Gastrocnemius medialis (tissue), 4 donors: ENCODE results near the gene RRP8. TPM values are rescaled to one million over a fixed set of nuclear protein-coding genes. Genes with fewer than 3 reads are reported as not detected.

Source experiments
- ATAC-seq, 2 donors: fragments of 150-250 bp; one replicate each; pipeline ENCODE4 v1.9.1; 2016
- DNase-seq, 2 donors: peaks; one replicate each; pipeline ENCODE4 v3.0.0-alpha.2; 2019
- H3K27ac ChIP-seq, 4 donors: fragments of 200-600 bp; sonication (generic); 1 replicate in 1 of 4; 2 replicates in 3 of 4; pipeline ENCODE4 v1.5.1; 2016 to 2018; ENCODE audit warnings: mild to moderate bottlenecking in 2 of 4, moderate library complexity in 1 of 4
- H3K27me3 ChIP-seq, 3 donors: fragments of 200-600 bp; sonication (generic) in 2 of 3; 1 replicate in 1 of 3; 2 replicates in 2 of 3; pipeline versions ENCODE4 v1.5.1 to v1.6.0; 2016 to 2019; ENCODE audit warnings: mild to moderate bottlenecking in 1 of 3, moderate library complexity in 1 of 3
- H3K36me3 ChIP-seq, 2 donors: fragments of 200-600 bp; sonication (generic) in 1 of 2; one replicate each; pipeline ENCODE4 v1.5.1; 2017 to 2018
- H3K4me1 ChIP-seq, 2 donors: fragments of 200-600 bp; sonication (generic) in 1 of 2; one replicate each; pipeline ENCODE4 v1.5.1; 2016 to 2017; ENCODE audit warnings: mild to moderate bottlenecking in 2 of 2
- H3K4me3 ChIP-seq, 4 donors: fragments of 200-600 bp; sonication (generic) in 3 of 4; 1 replicate in 1 of 4; 2 replicates in 3 of 4; pipeline ENCODE4 v1.5.1; 2016 to 2019; ENCODE audit warnings: mild to moderate bottlenecking in 2 of 4
- H3K9me3 ChIP-seq, 3 donors: fragments of 200-600 bp; sonication (generic) in 2 of 3; 1 replicate in 1 of 3; 2 replicates in 2 of 3; pipeline ENCODE4 v1.5.1; 2016 to 2019
- POLR2A ChIP-seq, 2 donors: fragments of 450-650 bp; IDR thresholded peaks; one replicate each; pipeline ENCODE4 v1.6.1; 2017; ENCODE audit warnings: antibody characterized with exemption in 2 of 2, mild to moderate bottlenecking in 2 of 2, moderate library complexity in 2 of 2
- in situ Hi-C, 4 donors: fragments of 200-750 bp; cut with MboI; loops; one replicate each; pipeline versions ENCODE4 v1.15.0 to v1.8.0; 2017; ENCODE audit warnings: low sequenced_read_pairs in 4 of 4
- intact Hi-C: fragments of 100-400 bp; cut with DNase I; formaldehyde crosslinking; loops from one replicate; pipeline ENCODE4 v1.15.1; 2023; ENCODE audit warnings: low total_unique reads
- total RNA-seq, 4 donors: library from RNA; depleted of rRNA; stranded (reverse); fragments of >200 nt; gene quantifications; one replicate each; pipeline versions ENCODE4 v1.1.0 to v1.2.3, GENCODE V29; 2016
- TF ChIP-seq, protein P1 (sequence below), 5 experiments: fragments of 450-650 bp in 3 of 5; fragments of 200-600 bp in 2 of 5; sonication (generic) in 2 of 5; IDR thresholded peaks in 4 of 5; conservative IDR thresholded peaks in 1 of 5; 1 replicate in 4 of 5; 2 replicates in 1 of 5; pipeline ENCODE4 v1.5.1; 2016 to 2019; ENCODE audit warnings: antibody characterized with exemption in 5 of 5, mild to moderate bottlenecking in 3 of 5, moderate library complexity in 3 of 5

RRP8 gene
- total RNA-seq, 4 donors from 2014 or later: 10.9 to 25.7 (median 14.9) TPM

DNA sequence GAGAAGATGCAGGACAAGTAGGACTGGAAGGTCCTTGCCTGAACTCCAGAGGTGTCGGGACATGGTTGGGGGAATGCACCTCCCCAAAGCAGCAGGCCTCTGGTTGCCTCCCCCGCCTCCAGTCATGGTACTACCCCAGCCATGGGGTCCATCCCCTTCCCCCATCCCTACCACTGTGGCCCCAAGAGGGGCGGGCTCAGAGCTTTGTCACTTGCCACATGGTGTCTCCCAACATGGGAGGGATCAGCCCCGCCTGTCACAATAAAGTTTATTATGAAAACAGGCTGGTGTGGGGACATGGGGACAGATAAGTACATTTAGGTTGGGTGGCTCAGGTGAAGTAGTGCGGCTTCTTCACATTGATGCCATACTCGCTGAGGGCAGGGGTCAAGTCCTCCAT, 7.2 kb upstream of the RRP8 start:
- Histone ChIP-seq H3K4me1 (peaks cover 35 to 37% of the 10 kb centered on the region in 2 donors), H3K9me3 (no peaks in the 10 kb centered on the region), H3K36me3 (peaks cover 0 to 52% of the 10 kb centered on the region in 2 donors), H3K4me3 (no peak overlapping the region), H3K27me3 (no peaks in the 10 kb centered on the region), H3K27ac (peak overlapping the region in 3 of 4 donors; percentile 92 to 100 (median 98))
- intact Hi-C loops (loop anchor here (5.0 to 10.0 kb wide), 2 partner anchors 78 to 964 kb away; no protein-coding TSS in a partner anchor), in situ Hi-C loops (loop anchor here in 1 of 4 donors (10.0 kb wide), 1 partner anchor 376 kb away; the partner anchor contains the start of genes CNGA4 and FHIP1B)
- ATAC-seq: no peak
- no peak for DNase-seq
- TF ChIP-seq, protein P1, sequence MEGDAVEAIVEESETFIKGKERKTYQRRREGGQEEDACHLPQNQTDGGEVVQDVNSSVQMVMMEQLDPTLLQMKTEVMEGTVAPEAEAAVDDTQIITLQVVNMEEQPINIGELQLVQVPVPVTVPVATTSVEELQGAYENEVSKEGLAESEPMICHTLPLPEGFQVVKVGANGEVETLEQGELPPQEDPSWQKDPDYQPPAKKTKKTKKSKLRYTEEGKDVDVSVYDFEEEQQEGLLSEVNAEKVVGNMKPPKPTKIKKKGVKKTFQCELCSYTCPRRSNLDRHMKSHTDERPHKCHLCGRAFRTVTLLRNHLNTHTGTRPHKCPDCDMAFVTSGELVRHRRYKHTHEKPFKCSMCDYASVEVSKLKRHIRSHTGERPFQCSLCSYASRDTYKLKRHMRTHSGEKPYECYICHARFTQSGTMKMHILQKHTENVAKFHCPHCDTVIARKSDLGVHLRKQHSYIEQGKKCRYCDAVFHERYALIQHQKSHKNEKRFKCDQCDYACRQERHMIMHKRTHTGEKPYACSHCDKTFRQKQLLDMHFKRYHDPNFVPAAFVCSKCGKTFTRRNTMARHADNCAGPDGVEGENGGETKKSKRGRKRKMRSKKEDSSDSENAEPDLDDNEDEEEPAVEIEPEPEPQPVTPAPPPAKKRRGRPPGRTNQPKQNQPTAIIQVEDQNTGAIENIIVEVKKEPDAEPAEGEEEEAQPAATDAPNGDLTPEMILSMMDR (IDR thresholded peaks at IDR 0.05 in 4 of 5, conservative IDR thresholded peaks at IDR 0.05 in 1 of 5): no peak
- TF ChIP-seq POLR2A (IDR thresholded peaks at IDR 0.05): no peak

DNA sequence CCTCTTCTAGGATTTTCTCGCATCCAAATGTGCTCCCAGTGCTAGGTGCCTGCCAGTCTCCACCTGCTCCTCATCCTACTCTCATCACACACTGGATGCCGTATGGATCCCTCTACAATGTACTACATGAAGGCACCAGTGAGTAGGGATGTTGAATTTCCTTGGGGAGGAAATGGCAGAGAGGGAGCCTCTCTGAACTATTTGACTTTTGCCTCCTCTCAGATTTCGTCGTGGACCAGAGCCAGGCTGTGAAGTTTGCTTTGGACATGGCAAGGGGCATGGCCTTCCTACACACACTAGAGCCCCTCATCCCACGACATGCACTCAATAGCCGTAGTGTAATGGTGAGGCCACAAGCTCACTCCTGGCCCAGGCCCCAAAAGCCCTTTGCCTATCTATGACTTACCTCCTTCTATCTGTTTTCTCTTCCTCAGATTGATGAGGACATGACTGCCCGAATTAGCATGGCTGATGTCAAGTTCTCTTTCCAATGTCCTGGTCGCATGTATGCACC, 6.1 kb upstream of the RRP8 start:
- TF ChIP-seq POLR2A (IDR thresholded peaks at IDR 0.05): no peak
- TF ChIP-seq, protein P1 (IDR thresholded peaks at IDR 0.05 in 4 of 5, conservative IDR thresholded peaks at IDR 0.05 in 1 of 5): no peak
- DNase-seq: no peak
- in situ Hi-C loops (loop anchor here in 3 of 4 donors (5.0 to 10.0 kb wide), 4 partner anchors 73 to 375 kb away; partner anchors contain the start of genes MRPL17 (in 2 of the 3), CNGA4 (in 1 of the 3), FHIP1B (in 1 of the 3) and TRIM3 (in 1 of the 3)), intact Hi-C loops (loop anchor here (5.0 to 10.0 kb wide), 3 partner anchors 77 to 965 kb away; partner anchors contain the start of genes CNGA4 and FHIP1B)
- H3K36me3 ChIP-seq: peaks cover 0 to 42% of the 10 kb centered on the region in 2 donors
- H3K4me3 ChIP-seq: no peak overlapping the region
- ATAC-seq: no peak
- H3K27ac ChIP-seq: peak overlapping the region; percentile 7 to 97 (median 94)
- no peaks in the 10 kb centered on the region for H3K27me3 ChIP-seq
- no peaks in the 10 kb centered on the region for H3K9me3 ChIP-seq
- H3K4me1 ChIP-seq: peaks cover 44 to 47% of the 10 kb centered on the region in 2 donors

DNA sequence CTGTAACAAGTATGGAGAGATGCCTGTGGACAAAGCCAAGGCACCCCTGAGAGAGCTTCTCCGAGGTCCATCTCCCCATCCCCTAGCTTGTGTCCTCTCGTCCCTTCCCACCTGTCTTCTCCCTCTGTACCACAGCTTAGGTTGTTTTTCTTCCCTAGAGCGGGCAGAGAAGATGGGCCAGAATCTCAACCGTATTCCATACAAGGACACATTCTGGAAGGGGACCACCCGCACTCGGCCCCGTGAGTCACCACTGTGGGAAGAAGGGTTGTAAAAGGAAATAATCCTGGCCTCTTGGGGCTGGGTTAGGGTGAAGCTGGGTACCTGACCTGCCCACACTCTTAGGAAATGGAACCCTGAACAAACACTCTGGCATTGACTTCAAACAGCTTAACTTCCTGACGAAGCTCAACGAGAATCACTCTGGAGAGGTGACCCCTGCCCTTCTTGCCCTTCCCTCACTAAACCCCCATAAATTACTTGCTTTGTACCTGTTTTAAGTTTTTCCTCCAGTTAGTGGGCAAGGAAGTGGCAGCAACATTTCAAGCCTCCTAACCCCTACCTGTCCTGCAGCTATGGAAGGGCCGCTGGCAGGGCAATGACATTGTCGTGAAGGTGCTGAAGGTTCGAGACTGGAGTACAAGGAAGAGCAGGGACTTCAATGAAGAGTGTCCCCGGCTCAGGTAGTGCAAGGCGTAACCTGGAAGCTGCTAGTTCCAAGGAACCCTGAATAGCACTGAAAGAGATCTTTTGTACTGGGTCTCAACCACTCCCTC, 5.5 kb upstream of the RRP8 start:
- H3K4me3 ChIP-seq: no peak overlapping the region
- in situ Hi-C loops: loop anchor here in 3 of 4 donors (5.0 to 10.0 kb wide), 3 partner anchors 73 to 134 kb away; partner anchors contain the start of genes MRPL17 (in 2 of the 3) and TRIM3 (in 1 of the 3)
- intact Hi-C loops: loop anchor here (10.0 kb wide), 1 partner anchor 374 kb away; the partner anchor contains the start of genes CNGA4 and FHIP1B
- ATAC-seq (no peak), DNase-seq (no peak)
- H3K9me3 ChIP-seq: no peaks in the 10 kb centered on the region
- H3K27ac ChIP-seq: peak overlapping the region; percentile 38 to 97 (median 94)
- peaks cover 0 to 38% of the 10 kb centered on the region in 2 donors for H3K36me3 ChIP-seq
- H3K4me1 ChIP-seq: peaks cover 47 to 49% of the 10 kb centered on the region in 2 donors
- no peaks in the 10 kb centered on the region for H3K27me3 ChIP-seq
- TF ChIP-seq POLR2A (IDR thresholded peaks at IDR 0.05): no peak
- TF ChIP-seq, protein P1 (IDR thresholded peaks at IDR 0.05 in 4 of 5, conservative IDR thresholded peaks at IDR 0.05 in 1 of 5): no peak

DNA sequence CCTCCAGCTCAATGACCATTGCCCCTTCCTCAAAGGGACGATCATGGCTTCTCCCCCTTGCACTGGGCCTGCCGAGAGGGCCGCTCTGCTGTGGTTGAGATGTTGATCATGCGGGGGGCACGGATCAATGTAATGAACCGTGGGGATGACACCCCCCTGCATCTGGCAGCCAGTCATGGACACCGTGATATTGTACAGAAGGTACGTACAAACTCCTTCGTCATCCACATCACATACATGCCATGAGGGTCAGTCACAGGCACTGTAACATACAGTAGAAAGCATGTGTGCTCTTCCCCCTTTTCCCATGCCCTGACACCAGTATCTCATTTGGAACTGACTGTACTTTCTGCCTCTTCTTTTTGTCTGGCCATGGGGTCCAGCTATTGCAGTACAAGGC, 4.6 kb upstream of the RRP8 start:
- Histone ChIP-seq H3K9me3 (no peaks in the 10 kb centered on the region), H3K27ac (peak overlapping the region; percentile 93 to 97 (median 94)), H3K36me3 (peaks cover 0 to 38% of the 10 kb centered on the region in 2 donors), H3K4me3 (no peak overlapping the region), H3K27me3 (no peaks in the 10 kb centered on the region), H3K4me1 (peaks cover 45 to 47% of the 10 kb centered on the region in 2 donors)
- TF ChIP-seq POLR2A (IDR thresholded peaks at IDR 0.05): no peak
- TF ChIP-seq, protein P1 (IDR thresholded peaks at IDR 0.05 in 4 of 5, conservative IDR thresholded peaks at IDR 0.05 in 1 of 5): no peak
- no peak for DNase-seq
- in situ Hi-C loops: loop anchor here in 3 of 4 donors (5.0 to 10.0 kb wide), 3 partner anchors 74 to 133 kb away; partner anchors contain the start of genes MRPL17 (in 2 of the 3) and TRIM3 (in 1 of the 3)
- intact Hi-C loops: loop anchor here (10.0 kb wide), 1 partner anchor 373 kb away; the partner anchor contains the start of genes CNGA4 and FHIP1B
- no peak for ATAC-seq
